Measurements from ENCODE around the gene SNRNP70.
A peak's percentile ranks its signal among the peaks of the same experiment; 100 is the strongest.

GRCh38 chr19:49118565-49119410, 33.5 kb downstream of the SNRNP70 start, which contains the start of gene C19orf73:
- TF ChIP-seq POLR2AphosphoS5 (IDR thresholded peaks at IDR 0.05; ENCODE audit: insufficient read depth, low read depth, low read length) (peak; percentile 62), CTCF (IDR thresholded peaks at IDR 0.05; ENCODE audit: extremely low read depth in 1 of 2, insufficient read depth in 1 of 2, low read depth in 1 of 2, low read length in 2 of 2) (peak in 1 of 2 donors; percentile 7), POLR2A (IDR thresholded peaks at IDR 0.05; ENCODE audit: low read depth, low read length) (peak; percentile 53), JUN (IDR thresholded peaks at IDR 0.05; ENCODE audit: borderline replicate concordance, insufficient read depth, insufficient read length, low read depth) (no peak), EZH2 (IDR thresholded peaks at IDR 0.05; ENCODE audit: borderline replicate concordance, low read depth, low read length, severe bottlenecking) (no peak), MAX (IDR thresholded peaks at IDR 0.05; ENCODE audit: insufficient read depth, insufficient read length) (peak; percentile 55), MYC (IDR thresholded peaks at IDR 0.05; ENCODE audit: low read depth, low read length) (no peak)
